HG03103 (cell line): ENCODE results near the gene TMEM26.

ENCODE experiments used
- ATAC-seq: cut with Tn5 transposase; IDR thresholded peaks from one replicate; pipeline ENCODE4 v1.9.1; 2021; ENCODE audit warnings: low read depth; ENCODE audit not compliant: unreplicated experiment

TMEM26 gene

DNA sequence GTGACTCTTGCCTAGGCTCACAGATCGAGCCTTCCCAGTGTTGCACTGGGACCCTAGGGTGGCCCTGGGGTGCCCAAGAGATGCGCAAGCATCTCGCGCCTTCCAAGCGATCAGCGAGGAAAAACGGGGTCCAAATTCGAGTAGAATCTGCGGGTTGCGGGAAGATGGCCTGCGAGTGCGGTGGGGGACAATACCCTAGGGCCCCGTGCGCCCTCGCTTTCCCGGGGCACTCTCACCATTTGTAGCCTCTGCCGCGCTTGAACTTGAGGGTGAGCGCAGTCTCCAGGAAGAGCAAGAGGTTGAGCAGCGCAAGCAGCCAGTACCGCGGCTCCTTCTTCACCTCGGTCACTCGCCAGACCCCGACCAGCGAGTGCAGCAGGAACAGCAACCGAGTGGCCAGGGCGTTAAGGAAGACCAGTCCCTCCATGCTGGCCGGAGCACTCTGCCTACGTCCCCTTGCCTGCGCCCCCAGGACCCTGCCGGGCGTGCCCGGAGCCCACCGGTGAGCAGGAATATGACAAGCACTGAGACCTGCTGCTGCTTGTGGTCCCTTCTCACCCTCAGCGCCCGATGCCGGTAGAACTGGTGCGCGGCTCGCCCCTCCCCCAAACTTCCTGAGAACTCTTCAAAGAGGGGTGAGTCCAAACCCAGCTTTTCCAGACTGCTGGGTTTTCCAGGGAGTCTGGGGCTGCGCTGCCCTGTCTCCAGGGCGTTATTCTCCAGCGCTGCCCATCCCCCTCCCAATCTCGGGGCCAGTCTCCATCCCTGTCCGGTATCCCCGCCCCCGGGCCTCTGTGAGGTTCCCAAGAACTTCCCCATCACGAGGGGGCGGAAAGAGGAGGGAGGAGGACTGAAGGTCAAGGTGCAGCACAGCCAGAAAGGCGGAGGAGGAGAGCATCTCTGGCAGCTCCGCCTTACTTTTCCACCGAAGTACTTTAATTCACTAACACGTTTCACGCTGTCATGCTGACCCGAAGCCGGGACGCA, at the start of gene TMEM26:
TMEM26 (minus strand) TSS at position 727 of the 987 bp plus-strand sequence; CDS start at position 427, 300 bp downstream.
- no peak for ATAC-seq

DNA sequence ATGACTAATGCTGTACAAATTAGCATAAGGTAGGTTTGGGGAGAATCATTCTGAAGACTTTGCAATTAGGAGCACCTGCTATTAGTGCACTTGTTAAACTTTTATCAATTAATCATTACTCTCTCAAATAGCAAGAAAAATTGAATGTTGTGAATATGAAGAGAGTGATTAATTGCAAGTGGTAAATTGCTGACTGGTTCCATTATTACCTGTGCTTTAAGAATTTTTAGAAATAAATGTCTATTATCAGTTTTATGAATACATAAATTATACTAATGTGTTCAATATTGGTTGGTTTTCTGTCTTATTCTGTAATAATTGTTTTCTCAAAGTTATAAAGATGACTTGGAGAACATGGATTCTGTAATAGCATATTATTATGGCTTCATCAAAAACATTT, 47.3 kb upstream of the TMEM26 start:
- ATAC-seq, result no peak

DNA sequence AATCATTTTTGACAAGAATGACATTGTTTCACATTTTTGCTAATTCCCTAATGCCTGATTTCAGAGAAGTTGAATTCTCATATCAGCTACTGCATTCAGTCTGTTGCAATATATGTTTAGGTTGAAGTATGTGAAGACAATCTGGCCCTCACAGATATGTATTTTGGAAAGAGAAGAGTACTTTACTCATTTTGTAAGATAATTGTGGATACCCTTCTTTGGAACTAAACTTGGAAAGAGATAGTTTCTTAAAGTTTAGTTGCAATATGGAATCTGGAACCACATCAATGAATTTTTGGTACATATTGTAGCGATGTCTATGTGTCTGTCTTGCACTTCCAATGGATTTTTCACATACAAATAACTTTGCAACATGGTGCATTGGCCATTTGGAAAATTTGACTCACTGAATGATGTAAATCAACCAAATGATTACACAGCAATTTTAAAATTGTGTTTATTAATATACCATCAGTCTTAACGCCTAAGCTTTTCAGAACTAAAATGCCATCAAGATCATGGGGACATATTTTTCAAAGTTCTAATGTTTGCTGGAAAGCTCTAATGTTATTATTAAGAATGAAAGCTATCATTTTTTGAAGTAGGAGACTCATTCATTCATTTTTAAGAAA, 39.3 kb upstream of the TMEM26 start:
- no peak for ATAC-seq

GRCh38 chr10:61487506-61487905, 34.3 kb upstream of the TMEM26 start:
- ATAC-seq, result no peak

DNA sequence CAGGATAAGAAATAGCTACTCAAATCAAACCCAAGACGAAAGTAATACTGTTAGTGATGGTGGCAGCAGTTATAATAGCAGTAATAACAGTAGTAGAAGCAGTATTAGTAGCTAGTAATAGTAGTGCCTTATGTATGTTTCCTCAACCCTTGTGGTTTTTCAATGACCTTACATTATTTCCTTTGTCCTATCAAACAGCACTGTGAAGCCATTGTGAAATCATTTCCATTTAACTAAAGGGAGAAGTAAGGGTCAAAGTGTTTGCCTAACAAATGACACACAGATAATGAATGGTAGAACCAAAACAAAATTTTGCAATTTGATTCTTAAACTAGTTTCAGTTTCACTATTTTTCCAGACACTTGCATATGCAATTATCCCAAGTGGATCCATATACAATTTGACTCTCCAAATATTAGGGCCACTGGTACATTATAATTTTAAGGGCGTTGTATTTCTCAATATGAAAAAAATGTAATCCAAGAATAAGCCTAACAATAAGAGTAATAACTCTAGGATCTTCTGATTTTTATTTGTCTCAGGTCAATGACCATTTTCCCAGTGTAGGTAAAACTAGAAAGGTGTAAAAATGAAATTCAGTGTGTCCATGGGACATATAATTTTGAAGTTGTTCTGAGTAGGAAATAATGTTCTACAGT, 33.7 kb upstream of the TMEM26 start:
- no peak for ATAC-seq

DNA sequence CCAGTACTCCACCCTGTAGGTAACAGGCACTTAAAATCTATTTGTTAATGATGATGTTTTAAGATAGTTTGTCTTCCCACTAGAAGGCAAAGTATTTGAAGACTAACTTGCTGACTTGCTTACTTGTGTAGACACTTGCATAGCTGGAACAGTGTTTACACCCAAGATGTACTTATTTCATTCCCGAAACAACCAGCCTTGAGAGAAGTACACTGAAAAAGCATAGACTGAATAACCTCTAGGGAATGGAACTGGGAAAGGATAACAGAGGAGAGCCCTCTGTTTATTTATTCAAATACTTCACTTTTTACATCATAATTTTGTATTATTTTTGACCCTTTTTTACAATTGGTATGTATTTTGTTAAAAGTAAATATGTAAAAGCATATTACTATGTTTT, 33.1 kb upstream of the TMEM26 start:
- no peak for ATAC-seq

- no peak for ATAC-seq
Measured at GRCh38 chr10:61481597-61481996, 28.4 kb upstream of the TMEM26 start.

- no peak for ATAC-seq
Measured at GRCh38 chr10:61480208-61480607, 27.0 kb upstream of the TMEM26 start.

DNA sequence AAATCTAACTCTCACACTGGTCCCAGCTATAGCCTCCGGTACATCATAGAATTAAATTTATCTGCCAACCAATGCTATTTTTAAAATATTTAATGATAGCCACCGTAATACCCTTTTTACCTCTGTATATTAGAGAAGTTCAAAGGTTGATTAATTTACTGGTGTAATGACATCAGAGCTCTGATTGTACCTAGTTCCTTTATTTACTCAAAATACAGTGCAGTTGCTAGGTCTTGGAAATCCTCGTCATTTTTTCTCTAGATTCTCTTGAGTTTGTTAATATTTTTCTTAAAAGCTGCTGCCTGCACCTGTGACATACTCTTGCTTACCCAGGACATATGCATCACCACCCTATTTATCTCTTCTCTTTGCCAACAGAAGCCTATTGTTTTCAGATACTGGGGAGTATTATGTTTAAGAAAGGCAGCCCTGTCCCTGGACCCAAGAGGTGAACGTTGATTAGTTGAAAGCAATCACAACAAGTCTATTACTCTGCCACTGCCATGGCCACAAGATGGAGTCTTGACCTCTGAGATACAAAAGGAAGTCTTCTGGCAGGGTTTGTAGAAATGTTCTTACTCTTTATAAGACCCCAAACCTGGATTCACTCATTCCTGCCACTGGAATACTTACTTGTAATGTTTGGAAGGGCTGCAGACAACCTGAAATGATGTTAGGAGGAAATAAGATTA, 25.6 kb upstream of the TMEM26 start:
- ATAC-seq, result no peak

DNA sequence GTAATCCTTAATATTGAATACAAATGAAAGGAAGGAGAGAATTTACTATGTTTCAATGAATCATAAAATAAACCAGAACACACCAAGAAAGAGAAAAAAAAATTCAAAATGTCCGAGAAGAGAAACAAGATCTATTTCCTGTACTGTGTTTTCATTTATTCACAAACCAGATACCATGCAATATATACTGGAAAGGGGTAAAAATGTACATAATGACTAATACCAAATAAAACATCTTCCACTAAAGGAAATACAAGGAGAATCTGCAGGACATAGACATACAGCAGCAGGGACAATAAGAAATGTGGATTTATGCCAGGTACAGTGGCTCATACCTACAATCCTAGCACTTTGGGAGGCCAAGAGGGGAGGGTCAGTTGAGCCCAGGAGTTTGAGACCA, 24.3 kb upstream of the TMEM26 start:
- no peak for ATAC-seq

DNA sequence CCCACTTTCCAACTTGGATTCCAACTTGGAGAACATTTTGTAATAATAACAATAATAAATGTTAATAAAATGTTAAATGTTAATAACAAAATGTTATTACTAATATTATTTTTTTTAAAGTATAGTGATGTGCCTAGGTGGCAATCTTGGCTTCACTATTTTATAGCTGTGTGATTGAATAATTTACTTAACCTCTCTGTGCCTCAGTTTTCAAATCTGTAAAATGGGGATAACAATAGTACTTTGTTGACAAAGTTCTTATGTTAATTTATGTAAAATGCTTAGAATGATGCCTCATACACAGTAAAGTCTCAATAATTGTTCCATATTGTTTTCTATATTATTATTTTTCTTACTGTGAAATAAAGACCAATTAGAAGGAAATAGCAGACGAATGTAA, 23.3 kb upstream of the TMEM26 start:
- no peak for ATAC-seq

GRCh38 chr10:61475449-61475873, 22.3 kb upstream of the TMEM26 start:
- ATAC-seq, result no peak

- no peak for ATAC-seq
Measured at GRCh38 chr10:61472090-61472674, 19.0 kb upstream of the TMEM26 start.

GRCh38 chr10:61471491-61471890, 18.3 kb upstream of the TMEM26 start:
- no peak for ATAC-seq

GRCh38 chr10:61470740-61471139, 17.6 kb upstream of the TMEM26 start:
- ATAC-seq, result no peak

GRCh38 chr10:61465901-61466632, 12.9 kb upstream of the TMEM26 start:
- ATAC-seq, result no peak

DNA sequence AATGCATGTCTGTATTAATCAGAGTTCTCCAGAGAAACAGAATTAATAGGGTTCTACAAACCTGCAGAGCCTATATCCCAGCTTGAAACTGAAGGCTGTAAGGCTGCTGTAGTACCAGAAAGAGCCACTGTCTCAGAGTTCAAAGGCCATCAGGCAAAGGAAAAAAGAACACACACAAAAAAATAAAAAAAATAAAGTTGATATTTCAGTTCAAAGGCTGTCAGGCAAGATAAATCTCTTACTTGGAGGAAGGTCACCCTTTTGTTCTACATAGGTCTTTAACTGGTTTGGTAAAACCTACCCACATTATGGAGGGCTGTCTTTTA, 12.0 kb upstream of the TMEM26 start:
- ATAC-seq, result no peak

DNA sequence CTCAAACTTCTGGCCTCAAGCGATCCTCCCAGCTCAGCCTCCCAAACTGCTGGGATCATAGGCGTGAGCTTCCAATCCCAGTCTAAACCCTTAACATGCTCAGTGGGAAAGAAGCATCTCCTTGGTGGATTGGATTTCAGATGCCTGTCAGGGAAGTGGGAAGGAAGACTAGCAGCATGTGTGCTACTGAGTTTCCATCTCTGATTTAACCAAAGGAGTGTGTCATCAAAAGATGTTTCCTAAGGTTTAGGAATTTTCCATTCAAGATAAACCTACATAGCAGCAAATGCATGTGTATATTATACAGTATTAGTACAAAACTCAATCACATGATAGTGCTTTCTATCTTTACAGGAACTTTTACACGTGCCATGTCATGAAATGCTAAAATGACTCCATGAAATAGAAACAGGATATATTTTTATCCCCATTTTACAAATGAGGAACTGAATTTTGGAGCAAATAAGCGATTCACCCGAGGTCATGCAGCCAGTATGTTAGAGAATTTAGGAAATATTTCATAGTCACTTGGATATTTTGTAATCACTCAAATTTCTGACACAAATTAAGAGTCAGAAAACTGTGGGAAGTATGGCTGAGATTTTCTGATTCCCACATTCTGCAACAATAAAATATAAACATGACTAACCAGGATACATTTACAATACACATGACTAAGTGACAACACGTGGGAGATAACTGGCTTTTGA, 11.4 kb upstream of the TMEM26 start:
- no peak for ATAC-seq
